Transverse colon (tissue), 4 donors: ENCODE data around the gene SLC18B1.

ENCODE experiments used
- EP300 ChIP-seq: sonication (generic); formaldehyde crosslinking; IDR thresholded peaks from one replicate; pipeline ENCODE4 v1.6.1; 2017; ENCODE audit warnings: antibody characterized with exemption, low read depth
- POLR2A ChIP-seq: fragments of 450-650 bp; IDR thresholded peaks from one replicate; pipeline ENCODE4 v1.6.1; 2016; ENCODE audit warnings: antibody characterized with exemption, mild to moderate bottlenecking, moderate library complexity
- POLR2AphosphoS5 ChIP-seq, 3 donors: sonication (generic); formaldehyde crosslinking; IDR thresholded peaks; one replicate each; pipeline ENCODE4 v1.6.1; 2016; ENCODE audit warnings: antibody characterized with exemption in 3 of 3
- TF ChIP-seq, protein P1 (sequence below), 5 experiments: fragments of 200-600 bp in 3 of 5; fragments of 450-650 bp in 2 of 5; sonication (generic) in 3 of 5; IDR thresholded peaks; 1 replicate in 2 of 5; 2 replicates in 3 of 5; pipeline ENCODE4 v1.5.1; 2016 to 2017; ENCODE audit warnings: antibody characterized with exemption in 5 of 5, inconsistent platforms in 3 of 5, mild to moderate bottlenecking in 2 of 5, moderate library complexity in 1 of 5

DNA sequence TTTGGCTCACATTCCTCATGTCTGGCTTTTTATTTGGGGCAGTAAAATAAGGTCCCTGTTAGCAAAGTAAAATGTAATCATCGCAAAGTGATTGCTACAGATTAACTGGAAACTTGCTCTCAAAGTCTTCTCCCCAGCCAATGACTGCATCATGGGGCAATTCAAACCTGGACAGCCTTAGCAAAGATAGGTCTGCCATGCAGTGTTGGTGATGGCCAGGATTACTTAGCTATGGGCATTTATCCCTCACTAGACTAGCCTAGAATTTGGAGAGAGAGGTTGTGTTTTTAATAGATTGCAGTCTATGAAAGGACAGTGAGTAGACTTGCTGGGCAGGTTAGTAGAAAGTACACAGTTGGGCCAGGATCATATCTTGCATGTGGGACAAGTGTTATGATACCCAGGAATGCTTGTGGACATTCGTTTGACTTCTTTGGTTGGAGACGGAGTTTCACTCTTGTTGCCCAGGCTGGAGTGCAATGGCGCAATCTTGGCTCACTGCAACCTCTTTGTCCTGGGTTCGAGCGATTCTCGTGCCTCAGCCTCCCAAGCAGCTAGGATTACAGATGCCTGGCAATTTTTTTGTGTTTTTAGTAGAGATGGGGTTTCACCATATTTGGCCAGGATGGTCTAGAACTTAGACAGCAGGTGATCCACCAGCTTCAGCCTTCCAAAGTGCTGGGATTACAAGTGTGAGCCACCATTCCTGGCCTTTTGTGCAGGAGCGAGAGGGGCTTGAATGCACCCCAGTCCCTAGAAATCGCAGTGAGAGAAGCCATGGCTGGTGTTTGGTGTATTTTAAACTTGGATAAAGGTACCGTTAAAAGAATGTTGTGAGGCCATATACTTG, 19.3 kb upstream of the SLC18B1 start:
- TF ChIP-seq, protein P1, sequence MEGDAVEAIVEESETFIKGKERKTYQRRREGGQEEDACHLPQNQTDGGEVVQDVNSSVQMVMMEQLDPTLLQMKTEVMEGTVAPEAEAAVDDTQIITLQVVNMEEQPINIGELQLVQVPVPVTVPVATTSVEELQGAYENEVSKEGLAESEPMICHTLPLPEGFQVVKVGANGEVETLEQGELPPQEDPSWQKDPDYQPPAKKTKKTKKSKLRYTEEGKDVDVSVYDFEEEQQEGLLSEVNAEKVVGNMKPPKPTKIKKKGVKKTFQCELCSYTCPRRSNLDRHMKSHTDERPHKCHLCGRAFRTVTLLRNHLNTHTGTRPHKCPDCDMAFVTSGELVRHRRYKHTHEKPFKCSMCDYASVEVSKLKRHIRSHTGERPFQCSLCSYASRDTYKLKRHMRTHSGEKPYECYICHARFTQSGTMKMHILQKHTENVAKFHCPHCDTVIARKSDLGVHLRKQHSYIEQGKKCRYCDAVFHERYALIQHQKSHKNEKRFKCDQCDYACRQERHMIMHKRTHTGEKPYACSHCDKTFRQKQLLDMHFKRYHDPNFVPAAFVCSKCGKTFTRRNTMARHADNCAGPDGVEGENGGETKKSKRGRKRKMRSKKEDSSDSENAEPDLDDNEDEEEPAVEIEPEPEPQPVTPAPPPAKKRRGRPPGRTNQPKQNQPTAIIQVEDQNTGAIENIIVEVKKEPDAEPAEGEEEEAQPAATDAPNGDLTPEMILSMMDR (IDR thresholded peaks at IDR 0.05) = no peak
- TF ChIP-seq POLR2AphosphoS5 (IDR thresholded peaks at IDR 0.05) (no peak), POLR2A (no peak), EP300 (no peak)
